Stimulated activated CD8-positive, alpha-beta memory T cell treated with anti-CD3 and anti-CD28 coated beads, Interleukin-7, amount 100 ng/mL, for 4 hours (primary cell): ENCODE results near the gene DEFB129.
"Not testable (repeated sequence)": the region's sequence is repeated elsewhere in the genome, so short reads cannot be mapped to it uniquely, and the experiment has no call there.

Source experiments
- DNase-seq, 2 donors: peaks; one replicate each; pipeline ENCODE4 v3.0.0-alpha.2; 2020; ENCODE audit warnings: low read depth in 2 of 2

Gene DEFB129

DNA sequence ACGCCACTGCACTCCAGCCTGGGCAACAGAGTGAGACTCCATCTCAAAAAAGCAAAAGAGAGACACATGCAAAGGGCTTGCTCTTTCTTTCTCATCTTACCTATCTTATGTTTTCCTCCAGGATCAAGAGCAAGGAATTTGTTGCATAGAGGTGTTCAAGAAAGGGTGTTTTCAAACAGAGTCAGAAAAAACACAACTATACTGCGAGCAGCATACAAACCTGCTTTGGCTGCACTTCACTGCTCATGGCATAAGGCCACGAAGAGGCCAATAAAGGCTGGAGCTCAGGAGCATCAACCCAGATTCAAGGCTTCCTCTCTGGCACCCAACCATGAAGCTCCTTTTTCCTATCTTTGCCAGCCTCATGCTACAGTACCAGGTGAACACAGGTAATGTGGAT is at the start of gene DEFB129:
Gene DEFB129 (plus strand): TSS at position 301 of the 400 bp plus-strand sequence. CDS start 31 bp downstream, at position 332.
- DNase-seq, result no peak

- DNase-seq, result no peak
These were observed 42.8 kb upstream of the DEFB129 start for GRCh38 chr20:184288-184687.

GRCh38 chr20:187733-188132 is 39.3 kb upstream of the DEFB129 start:
- no peak for DNase-seq

- no peak for DNase-seq
These were observed 37.4 kb upstream of the DEFB129 start, which contains the start of gene DEFB128 for GRCh38 chr20:189611-190010. Gene DEFB128, minus strand, starts transcription at chr20:189711. Its CDS starts 88 bp downstream, at chr20:189623.

- no peak for DNase-seq
These were observed 28.8 kb upstream of the DEFB129 start for GRCh38 chr20:198225-198624.

DNA sequence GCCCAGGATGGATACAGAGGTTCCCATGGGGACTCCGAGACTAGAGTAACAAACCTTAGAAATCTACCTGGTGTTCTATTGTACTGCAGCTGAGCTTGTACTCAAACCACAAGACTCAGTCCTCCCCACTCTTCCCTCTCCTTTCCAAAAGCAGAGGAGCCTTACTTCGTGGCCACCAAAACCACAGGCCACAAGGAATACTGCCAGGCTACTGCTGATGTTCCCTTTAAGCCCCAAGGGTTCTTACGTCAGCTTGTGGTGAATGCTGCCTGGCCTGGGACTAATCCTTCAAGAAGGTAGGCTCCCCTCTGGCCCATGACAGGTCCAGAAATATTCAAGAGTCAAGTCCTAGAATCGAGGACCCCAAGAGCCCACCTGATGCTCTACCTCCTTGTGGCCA is 27.1 kb upstream of the DEFB129 start:
- DNase-seq, result no peak

GRCh38 chr20:203630-204029 is 23.4 kb upstream of the DEFB129 start:
- not testable (repeated sequence) for DNase-seq

DNA sequence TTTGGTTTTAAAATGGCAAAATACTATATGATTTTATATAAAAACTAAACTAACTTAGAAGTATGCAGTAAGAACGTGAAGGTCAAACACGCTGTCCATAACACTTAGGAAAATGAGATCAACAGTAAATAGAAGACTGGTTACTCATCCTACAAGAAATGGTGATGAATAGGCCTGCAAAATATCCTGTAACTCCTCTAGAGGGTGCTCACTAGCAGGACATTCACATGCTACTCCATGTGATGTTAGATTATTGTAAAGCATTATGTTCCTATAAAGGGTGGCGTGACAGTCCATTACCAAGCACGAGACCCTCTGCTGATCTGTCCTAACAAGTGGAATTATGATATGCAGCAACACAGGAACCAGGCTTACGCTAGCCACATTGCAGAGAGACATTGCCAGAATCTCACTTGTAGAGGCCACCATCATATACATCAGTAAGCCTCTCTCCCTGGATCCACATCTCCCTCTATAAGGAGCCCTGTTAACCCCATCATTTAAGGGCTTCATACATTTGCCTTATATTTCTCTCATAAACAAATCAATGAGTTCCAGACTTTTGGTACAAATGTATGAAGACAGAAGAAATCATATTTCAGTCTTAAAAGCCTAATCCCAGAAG is 18.0 kb upstream of the DEFB129 start:
- DNase-seq, result no peak

GRCh38 chr20:210809-211502 is 16.1 kb upstream of the DEFB129 start:
- DNase-seq, result no peak

GRCh38 chr20:214383-214782 is 12.7 kb upstream of the DEFB129 start:
- no peak for DNase-seq

DNA sequence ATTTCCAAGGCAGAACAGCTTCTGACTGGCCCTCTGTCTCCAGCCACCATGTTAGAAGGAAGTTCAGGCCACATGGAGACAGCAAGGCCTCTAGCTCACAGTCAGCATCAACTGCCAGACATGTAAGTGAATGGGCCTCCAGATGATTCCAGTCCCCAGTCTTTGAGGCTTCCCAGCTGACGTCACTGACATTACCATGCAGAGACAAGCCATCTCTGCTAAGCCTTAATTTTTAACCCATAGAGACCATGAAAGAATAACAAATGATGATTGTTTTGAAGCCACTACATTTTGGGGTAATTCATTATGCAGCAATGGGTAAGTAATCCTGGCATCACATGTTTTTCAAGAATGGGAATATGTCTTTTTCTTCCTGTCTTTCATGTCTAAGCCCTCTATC is 11.3 kb upstream of the DEFB129 start:
- DNase-seq, result no peak

DNA sequence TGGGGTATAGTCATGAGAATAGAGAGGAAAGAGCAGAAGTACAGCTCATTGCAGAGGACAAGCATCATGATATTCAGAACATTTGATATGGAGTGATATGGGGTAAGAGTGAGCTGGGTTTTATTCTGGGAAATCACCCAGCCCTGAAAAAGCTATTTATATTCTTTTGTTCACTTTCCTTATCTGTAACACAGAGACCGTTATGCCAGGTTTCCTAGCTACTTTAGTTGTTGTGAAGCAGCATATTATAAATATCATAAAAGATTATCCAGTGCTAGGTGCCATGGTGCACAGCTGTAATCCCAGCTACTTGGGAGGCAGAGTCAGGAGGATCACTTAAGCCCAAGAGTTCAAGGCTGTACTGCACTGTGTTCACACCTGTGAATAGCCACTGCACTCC is 9.8 kb upstream of the DEFB129 start:
- DNase-seq, result no peak

DNA sequence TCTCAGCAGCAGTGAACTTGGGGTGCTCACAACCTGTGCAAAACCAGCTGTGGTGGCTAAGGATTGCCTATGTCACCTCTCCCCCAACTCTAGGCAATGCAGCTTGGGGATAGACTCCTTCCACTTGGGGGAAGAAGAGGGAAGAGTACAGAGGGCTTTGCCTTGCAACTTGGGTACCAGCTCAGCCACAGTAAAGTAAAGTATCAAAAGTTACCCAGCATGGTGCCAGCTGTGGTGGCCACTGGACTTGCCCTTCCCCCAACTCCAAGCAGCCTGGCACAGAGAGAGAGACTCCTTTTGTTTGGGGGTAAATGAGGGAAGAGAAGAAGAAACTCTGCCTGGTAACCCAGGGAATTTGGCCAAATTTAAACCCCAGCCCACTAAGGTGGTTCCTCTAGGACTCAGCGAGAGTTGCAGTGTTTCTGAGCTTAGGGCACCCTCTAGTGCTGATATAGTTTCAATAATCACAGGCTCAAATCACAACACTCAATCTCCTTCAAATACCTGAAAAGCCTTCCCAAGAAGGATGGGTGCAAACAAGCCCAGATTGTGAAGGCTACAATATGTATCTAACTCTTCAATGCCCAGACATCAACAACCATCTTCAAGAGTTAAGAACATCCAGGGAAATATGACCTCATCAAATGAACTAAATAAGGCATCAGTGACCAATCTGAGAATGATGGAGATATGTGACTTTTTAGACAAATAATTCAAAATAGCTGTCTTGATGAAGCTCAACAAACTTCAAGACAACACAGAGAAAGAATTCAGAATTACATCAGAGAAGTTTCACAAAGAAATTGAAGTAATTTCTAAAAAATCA is 7.6 kb upstream of the DEFB129 start:
- DNase-seq, result no peak

DNA sequence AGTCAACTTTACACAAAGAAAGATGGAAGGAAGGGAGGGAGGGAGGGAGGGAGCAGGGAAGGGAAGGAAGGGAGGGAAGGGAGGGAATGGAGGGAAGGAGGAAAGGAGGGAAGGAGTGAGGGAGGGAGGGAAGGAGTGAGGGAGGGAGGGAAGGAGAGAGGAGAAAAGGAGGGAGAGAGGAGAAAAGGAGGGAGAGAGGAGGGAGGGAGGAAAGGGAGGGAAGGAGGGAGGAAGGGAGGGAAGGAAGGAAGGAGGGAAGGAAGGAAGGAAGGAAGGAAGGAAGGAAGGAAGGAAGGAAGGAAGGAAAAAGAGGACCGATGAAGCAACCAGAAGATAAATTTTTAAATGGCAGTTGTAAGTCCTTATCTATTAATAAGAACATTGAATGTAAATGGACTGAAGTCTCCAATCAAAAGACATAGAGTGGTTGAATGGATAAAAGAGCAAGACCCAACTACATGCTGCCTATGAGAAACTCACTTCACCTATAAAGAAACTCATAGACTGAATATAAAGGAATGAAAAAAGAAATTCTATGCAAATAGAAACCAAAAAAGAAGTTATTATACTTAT is 5.7 kb upstream of the DEFB129 start:
- DNase-seq, result no peak

DNA sequence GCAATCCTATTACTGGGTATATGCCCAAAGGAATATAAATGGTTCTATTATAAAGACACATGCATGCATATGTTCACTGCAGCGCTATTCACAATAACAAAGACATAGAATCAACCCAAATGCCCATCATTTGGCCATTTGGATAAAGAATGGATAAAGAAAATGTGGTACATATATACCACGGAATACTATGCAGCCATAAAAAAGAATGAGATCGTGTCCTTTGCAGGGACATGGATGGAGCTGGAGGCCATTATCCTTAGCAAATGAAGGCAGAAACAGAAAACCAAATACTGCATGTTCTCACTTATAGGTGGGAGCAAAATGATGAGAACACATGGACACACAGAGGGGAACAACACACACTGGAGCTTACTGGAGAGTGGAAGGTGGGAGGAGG is 1.2 kb upstream of the DEFB129 start:
- DNase-seq, result not testable (repeated sequence)

- DNase-seq, result no peak
These were observed 514 bp downstream of the DEFB129 start for GRCh38 chr20:227439-228105.

GRCh38 chr20:235891-236290 is 8.8 kb downstream of the DEFB129 start:
- no peak for DNase-seq

- DNase-seq, result no peak
These were observed 10.4 kb downstream of the DEFB129 start for GRCh38 chr20:237489-237888.

DNA sequence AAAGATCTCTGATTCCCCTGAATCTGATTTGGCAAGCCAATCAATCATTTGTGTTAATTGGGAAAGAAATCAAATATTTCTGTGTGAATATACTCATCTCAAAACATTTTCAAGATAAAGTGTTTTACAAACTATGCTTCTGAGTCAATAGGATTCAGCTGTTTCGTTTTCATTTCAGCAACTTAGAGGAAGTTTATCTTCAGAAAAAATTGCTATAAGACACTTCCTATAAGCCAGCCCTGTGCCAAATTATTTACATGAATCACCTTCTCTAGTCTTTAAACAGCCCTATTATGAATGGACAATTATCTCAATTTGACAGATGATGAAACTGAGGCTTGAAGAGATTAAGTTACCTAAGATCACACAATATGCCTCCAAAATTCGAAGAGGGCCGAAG is 10.9 kb downstream of the DEFB129 start:
- DNase-seq, result no peak

GRCh38 chr20:242905-243304 is 15.8 kb downstream of the DEFB129 start:
- DNase-seq, result no peak

GRCh38 chr20:251354-251753 is 24.3 kb downstream of the DEFB129 start:
- DNase-seq, result no peak

- DNase-seq, result no peak
These were observed 25.7 kb downstream of the DEFB129 start for GRCh38 chr20:252801-253200.
